NCI-H226 (cell line): ENCODE data around the gene ETV6.

ENCODE experiments used
- DNase-seq: peaks from one replicate; pipeline ENCODE4 v3.0.0-alpha.2; 2015

Gene ETV6

DNA sequence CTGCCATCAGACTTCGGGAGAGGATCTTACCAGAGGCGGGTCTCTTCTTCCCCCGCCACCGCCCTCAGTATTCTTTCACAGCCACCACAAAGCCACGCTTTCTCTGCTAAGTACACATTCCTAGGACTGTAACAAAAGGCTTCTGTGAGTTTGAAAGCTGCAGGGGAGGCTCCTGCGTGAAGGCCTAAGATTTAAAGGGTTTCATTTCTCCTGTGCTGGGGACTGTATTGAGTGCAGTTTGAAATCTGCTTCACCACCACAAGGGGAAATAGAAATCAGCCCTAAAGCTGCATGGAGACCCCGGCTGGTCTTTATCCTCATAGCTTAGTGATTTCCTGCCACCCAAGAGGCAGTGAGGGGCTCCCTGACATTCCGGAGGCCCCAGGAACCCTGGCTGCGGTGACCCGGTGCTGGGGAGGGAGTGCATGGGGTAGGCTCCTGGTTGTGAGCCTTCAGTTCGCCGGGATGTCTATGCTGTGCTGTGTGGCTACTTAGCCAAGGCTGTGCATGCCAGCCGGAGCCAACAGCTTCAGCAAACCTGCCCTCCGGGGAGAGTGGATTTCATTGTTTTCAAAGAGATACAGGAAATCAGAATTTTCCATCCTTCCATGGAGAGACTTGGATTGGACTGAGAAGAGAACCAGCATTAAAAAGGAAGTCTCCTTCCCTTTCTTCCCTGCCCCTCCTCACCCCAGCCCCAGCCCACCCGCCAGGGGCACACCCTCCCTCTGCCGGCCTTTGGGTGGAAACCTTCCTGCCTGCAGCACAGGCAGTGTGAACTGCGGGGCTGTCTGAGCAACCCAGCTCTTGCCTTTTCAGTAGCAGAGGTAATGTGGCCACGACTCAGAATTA, 163.3 kb downstream of the ETV6 start:
- DNase-seq: no peak

DNA sequence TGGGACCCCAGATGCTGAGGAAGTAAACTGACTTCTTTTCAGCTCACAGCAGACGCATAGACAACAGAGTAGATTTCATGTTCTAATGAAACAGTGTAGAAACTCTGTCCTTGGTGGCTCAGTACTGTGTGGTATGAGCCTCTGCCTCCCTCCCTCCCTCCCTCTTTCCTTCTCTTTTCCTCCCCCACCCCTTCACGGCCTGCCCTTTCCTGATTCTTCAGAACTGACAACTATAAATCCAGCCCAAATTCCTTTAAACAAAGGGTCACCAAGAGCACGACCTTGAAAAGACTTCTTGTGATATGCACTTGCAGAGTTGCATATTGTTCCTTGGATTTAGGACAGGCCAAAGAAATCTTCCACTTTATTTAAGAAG, 164.0 kb downstream of the ETV6 start:
- DNase-seq: no peak

DNA sequence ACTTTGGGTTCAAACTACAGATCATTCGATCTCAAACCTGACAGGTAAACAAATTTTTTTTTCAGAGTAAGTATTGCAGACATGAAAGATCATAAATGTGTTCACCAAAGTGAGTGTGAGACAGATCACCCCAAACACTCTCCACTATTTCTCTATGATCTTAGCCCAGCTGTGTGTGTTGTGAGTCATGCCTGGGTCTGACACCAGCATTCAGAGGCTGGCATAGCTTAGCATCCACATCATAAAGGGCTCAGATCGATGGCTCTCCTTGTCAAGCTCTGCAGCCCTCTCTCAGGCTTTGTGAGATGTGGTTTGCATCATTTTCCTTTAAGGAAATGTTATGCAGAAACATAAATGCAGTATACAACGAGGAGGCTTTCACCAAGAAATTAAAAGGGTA, 164.9 kb downstream of the ETV6 start:
- peak; percentile 68 for DNase-seq

DNA sequence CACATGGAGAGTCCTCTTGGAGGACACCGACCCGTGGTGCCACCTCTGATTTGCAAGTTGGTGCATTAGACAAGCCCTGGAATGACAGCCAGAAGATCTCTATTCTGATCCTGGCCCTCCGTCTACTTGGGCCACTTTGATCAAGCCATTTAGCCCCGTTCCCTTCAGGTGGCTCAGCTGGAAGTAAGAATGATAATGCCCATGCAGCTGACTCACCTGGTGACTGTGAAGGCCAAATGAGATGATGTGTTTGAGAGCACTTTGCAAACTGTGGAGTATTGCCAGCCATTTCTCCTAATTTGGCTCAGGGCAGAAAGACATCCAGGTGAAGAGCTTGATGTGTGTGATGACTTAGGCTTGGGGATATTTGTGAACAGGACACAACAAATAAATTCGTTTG, 165.9 kb downstream of the ETV6 start:
- no peak for DNase-seq

DNA sequence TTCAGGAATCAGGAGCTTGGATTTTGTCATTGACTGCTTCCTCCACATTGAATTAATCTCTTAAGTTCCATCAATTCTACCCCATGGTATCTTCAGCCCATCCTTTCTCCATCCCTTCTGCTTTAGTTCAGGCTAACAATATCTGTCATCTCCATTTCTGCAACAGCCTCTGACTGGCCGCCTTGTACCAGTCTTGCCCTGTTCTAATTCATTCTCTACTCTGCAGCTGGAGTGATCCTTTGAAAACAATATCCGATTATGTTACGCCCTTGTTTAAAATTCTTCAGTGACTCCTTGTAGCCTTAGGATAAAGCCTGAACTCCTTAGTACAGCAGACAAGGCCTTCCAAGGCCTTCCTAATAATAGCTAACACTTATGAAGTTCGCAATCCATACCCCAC, 170.2 kb downstream of the ETV6 start:
- no peak for DNase-seq

DNA sequence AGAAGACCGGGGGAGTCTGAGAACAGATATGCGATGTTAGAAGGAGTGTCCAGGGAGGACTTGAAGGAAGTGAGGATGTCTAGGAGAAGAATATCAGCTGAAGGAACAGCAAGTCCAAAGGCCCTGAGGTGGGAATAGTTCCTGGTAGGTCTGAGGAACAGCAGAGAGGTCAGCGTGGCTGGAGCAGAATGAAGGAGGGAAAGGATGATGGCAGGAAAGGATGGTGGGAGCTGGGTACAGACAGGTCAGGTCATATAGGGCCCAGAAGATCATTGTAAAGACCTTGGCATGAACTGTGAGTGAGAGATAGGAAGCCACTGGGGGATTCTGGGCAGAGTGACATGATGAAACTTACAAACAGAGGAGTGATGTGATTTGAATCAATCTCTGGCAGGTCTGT, 171.0 kb downstream of the ETV6 start:
- no peak for DNase-seq

DNA sequence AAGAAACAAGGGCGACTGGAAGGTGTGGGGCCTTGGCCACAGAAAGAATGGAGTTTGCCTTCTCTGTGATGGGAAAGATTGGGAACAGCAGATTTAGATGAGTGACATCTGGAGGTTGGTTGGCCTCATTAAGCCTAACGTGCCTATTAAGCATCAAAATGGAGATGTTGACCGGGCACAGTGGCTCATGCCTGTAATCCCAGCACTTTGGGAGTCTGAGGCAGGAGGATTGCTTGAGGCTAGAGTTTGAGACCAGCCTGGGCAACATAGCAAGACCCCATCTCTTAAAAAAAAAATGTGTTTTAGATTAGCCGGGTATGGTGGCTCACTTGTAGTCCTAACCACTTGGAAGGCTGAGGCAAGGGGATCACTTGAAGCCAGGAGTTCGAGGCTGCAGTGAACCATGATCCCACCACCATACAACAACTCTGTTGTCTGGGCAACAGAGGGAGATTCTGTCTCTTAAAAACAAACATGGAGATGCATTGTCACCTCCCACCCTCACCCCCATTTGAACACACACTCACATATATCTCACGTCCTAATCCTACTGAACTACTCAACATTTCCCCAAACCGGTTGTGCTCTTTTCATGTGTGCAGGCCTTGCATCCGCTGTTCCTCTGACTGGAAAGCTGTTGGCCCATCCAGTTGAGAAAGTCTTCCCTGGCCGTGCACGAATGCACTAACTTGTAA, 172.1 kb downstream of the ETV6 start:
- no peak for DNase-seq

DNA sequence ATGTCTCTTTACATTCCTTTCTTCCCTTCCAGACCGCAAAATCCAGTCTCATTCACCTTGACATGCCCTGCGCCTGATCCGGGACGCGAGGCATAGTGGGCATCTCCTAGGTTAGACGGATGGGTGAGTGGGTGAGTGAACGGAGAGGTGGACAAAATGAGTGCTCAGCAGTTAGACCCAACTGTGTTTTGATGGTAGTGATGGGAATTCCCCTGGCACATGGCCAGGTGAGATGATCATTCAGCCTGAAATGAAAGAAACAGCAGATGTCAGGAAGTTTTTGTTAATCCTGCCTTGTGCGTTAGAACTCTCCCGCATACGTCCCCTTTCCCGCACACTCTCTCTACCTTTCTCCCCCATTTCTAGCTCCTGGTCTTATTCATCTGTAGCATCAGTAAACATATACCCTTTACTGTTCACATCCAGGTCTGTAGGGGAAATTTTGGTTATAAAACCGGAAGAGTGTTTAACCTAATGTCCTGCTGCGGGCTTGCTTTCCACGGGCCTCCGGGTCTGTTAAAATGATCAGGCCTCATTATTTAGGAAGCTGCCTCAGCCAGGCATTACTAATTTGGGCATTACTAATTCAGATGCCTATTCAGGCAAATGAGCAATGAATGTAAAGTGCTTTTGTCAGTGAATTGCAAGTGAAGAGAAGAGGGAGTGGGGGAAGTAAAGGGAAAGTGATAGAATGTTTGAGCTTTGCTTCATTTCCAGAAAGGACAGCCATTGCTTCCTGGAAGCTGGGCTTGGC, 172.8 kb downstream of the ETV6 start:
- peak; percentile 56 for DNase-seq

DNA sequence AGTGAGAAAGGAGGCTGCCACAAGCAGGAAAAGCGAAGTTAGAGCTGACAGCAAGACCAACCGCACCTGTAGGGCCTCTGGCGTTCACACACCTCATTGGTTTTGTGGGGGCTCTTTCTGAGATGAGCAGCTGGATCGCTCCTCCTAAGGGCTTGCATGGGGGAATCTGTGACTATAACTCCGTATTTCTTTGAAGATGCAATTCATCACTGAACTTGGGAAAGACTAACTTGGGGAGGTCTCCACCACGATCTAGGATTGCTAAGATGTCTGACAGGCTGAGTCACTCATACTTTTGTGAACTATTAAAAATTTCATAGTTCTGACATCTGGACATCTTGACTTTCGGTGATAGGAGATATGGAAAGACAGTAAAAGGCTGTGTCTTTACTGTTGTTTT, 173.6 kb downstream of the ETV6 start:
- peak; percentile 89 for DNase-seq

DNA sequence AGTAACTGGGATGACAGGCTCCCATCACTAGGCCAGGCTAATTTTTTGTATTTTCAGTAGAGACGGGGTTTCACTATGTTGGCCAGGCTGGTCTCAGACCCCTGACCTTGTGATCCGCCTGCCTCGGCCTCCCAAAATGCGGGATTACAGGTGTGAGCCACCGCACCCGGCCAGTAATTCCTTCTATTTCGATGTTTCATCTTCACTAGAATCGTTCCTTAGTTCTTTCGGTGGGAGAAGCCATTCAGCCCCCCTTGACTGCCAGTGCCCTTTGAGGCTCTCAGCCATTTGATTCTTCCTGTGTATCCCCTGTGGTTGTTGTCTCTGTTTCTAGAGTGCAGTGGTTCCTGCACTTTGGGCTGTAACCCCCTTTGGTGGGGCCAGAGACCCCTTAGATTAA, 174.1 kb downstream of the ETV6 start:
- DNase-seq: no peak

DNA sequence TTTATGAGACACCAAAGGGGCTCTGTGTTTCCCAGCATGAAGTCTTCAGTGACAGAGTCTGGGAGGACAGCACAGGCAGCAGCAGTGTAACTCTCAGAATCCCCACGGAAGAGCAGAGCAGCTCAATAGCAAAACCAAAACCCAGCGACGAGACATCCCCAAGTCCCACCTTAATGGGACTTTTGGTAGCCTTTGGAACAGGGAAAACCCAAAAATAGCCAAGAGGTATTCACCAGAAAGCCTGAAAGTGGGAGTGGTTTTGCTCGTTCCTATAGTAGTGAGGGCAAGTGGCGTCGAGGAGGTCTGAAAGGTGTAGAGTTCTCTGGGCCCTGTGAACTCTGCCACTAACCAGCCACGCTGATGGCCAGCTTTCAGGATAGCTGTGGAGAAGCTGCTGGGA, 174.6 kb downstream of the ETV6 start:
- no peak for DNase-seq

DNA sequence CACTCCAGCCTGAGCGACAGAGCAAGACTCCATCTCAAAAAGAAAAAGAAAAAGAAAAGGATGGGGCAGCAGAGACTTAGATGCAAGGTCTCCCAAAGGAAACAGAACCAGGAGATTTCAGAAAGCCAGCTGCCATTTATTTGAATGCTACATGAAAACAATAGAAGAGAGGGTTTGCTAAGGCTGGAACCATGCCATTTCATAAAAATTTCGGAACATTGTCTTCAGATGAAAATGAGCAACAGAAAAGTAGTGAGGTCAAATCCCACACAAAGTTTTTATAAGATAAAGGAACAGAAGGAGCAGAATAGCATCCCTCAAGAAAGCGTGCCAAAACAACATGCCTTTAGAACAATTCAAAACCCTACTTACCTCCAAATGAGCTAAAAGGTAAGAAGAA, 175.3 kb downstream of the ETV6 start:
- no peak for DNase-seq

DNA sequence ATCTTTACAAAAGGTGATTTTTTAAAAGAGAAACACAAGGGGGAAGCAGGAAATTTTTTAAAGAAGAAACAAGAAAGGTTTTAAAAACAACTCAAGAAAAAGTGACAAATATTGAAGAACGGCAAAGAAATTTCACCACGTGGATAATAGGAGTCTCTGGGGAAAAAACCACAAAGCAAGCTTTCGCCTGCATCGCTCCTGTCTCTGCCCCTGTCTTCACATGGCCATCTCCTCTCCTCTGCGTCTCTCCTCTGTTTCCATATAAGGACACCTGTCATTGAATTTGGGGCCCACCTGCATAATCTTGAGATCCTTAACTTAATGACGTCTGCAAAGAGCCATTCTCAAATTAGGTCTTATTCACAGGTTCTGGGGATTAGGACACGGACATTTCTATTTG, 175.8 kb downstream of the ETV6 start:
- no peak for DNase-seq

DNA sequence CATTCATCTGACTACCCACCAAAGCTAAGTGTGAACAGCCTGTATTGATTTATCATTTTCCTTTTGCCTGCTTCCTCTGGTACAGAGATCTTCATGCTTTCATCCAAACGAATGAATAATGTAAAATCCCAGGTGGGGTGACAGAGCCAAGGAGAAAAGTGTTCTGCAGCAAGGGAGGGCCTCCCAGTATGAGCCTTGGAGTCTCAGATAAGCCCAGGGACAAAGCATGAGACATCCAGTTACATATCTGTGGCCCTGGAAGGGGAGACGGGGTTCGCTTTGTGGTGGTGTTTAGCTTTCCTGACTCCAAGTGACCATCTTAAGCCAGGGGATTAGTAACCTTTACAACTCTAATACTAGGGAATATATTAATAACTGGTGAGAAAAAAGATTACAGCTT, 177.1 kb downstream of the ETV6 start:
- no peak for DNase-seq

DNA sequence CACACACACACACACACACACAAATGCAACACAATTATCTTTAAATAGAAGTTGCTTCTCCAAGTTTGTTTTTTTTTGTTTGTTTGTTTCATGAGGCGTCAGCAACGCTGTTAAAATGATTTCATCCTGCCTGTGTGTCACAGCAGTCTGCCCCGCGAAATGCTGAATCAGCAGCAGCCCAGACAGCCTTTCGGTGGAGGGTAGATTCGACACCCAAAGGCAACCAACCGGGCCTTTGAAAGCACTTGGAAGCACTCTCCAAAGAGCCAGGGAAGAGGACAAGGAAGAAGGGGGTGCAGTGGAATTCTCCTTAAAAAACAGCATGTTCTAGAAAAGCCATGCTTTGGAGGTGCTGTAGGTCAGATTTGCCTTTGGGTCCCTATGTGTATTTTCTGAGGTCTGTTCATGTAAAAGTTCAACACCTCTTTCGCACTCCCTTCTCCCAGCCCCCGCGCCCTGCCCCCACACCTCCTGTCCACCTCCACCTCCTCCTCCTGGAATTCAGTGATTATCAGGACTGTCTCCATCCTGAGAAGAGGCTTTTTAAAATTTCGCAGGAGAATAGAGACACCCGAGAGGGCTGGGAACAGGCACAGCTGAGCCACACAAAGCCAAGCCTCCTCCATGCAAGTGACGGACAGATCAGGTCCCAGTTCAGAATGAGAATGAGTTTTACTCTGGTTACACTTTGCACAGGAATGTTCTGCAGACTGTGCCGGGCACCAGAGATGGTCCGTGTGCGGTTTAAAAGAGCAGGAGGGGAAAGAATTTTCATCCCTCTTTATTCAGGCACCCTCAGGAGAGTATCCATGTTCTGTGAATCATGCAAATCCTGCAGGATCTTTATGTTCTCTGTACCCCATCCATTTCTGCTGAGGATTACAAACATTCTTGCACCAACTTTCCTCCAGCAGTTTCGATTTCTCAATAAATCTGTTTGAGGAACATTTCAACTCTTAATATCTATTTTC, 177.9 kb downstream of the ETV6 start:
- no peak for DNase-seq

DNA sequence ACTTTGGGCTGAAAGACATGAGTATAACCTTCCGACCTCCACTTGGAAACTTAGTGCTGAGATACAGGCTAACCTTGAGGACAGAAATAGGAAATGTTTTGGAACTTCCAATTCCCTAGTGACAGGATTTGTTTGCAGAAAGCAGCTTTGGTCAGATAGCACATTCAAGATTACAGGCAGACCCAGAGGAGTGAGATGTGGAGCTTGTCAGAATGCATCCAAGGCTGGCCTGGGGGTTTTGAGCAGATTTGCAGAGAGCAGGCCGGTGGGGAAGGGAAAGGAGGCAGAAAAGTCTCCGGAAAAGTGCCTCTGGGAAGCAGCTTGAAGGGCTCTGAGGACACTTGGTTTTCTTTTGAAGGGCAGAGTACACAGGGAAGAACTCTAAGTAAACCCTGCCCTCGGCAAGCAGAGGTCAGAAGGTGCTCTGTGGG, 180.3 kb downstream of the ETV6 start:
- DNase-seq: no peak

DNA sequence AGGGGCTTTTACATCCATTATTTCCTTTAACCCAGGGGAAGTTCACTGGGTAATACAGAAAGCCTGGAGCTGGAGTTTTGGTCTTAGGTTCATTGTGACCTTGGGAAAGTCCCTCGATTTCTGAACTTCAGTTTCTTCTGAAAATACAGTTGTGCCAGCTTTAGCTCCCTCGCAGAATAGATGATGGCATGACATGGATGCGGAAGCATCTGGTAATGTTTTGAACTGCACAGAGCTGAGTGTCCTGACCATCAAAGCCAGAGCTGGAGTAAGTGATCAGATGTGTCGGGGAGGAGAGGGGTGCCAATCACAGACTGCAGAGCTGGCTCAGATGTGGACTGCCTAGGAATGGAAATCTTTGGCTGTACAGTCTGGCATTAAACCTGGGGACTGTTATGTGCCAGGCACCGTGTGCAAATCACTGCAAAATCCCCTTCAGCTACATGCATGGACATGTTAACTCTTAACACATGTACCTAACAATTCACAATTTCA, 180.9 kb downstream of the ETV6 start:
- no peak for DNase-seq

DNA sequence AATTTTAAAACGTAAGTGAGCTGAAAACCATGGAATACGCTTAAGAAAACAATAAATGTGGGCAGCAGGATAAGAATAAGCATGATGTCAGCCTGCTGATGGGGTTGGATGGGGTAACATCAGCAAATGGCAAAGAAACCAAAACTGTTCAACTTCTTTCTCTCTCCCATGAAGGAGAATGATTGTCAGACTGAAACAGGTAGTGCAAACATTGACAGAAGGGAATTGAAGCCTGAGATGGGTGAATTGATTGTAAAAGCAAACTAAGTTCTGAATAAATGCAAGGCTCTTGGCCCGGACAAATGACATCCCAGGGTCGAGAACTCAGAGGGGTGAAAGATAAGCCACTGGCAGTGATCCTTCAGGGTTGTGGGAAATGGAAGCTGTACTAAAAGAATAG, 182.6 kb downstream of the ETV6 start:
- no peak for DNase-seq

DNA sequence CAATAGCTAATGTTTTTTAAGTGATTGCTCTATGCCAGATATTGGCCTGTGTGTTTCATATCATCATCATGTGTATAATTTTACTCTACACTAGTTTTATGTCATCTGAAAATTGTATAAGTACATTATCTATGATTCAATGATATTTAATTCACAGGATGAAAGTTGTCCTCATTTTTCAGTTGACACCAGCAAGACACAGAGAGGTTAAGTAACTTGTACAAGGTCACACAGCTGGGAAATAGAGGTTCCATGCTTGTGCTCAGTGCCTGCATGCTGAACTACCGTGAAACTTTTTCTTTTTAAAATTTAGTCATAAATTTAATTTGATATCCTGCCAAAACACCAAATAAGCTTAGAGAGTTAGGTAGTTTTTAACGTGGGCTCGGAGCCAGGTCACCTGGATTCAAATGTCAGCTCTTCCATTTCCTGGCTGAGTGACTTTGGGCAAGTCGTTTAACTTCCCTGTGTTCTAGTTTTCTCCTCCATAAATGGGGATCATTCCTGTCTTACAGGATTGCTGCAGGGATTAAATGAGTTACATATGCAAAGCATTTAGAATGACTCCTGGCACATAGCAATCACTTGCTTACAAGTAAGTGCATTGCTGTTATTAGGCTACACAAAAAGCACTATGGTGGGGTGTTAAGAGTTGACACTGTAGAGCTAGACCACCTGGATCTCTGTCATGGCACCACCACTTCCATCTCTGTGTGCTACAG, 183.9 kb downstream of the ETV6 start:
- DNase-seq: no peak

DNA sequence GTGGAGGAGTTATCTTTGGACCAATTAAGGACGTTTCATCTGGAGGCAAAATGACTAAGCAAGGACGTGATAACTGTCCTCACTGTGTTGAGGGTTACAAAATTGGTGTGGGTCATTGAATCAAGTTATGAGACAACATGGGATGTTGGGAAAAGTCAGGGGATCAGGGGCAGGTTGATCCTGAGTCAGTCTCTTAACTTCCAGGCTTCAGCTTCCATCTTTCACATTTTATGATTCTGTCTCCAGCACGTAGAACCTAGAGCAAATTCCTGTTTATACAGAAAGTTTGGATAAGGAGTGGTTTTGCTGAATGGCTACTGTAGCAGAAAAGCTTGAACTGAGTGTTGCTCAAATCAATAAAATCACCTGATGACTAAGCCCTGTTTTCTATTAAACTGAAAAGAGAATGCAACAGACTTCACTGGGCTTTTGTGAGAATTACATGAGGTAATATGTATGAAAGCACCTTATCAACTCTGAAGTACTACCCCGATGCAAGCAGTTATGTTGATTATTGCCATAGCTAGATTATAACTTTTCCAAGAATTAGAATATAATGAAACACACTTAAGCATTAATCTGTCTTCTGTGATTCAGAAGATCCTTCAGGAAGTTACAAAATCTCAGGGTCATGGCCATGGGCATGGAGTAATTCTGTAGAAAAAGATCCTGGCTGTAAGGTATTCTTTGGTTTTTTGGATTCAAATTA, 184.8 kb downstream of the ETV6 start:
- DNase-seq: peak; percentile 14

DNA sequence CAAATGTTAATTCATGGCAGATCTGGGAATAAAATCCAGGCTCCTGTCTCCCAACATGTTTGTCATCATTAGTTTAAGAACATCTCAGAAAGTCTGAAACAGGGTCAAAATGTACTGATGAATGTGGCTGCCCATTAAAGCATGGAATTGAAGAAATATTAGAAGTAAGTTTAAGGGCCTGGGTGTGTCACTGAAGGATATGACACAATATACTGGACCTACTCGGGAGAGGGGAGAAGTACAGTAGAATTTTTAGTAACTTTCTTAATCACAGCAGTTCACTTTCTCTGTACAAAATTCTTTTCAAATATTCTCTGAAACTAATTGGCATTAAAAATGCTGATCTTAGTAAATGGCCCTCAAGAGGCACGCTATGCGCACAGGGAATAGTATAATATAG, 185.5 kb downstream of the ETV6 start:
- DNase-seq: no peak
